ENCODE results near the gene EIF4EBP2.

DNA sequence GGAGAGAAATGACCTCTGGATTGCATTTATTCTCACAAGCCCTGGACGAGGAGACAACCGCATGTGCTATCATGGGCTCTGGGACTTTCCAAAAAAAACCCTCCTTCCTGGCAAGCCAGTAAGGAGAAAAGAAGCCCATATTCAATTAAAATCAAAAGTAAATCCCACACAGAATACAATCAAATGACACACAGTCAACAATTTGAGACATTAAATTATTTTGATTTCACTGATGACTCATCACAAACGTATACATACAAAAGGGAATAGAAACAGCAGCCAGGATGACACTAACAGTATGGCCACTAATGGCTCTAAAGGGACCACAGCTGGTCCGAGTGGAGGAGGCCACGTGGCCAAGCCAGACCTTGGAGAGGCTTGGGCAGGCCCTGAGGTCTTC is 46.4 kb upstream of the EIF4EBP2 start:
- TF ChIP-seq, protein P1, sequence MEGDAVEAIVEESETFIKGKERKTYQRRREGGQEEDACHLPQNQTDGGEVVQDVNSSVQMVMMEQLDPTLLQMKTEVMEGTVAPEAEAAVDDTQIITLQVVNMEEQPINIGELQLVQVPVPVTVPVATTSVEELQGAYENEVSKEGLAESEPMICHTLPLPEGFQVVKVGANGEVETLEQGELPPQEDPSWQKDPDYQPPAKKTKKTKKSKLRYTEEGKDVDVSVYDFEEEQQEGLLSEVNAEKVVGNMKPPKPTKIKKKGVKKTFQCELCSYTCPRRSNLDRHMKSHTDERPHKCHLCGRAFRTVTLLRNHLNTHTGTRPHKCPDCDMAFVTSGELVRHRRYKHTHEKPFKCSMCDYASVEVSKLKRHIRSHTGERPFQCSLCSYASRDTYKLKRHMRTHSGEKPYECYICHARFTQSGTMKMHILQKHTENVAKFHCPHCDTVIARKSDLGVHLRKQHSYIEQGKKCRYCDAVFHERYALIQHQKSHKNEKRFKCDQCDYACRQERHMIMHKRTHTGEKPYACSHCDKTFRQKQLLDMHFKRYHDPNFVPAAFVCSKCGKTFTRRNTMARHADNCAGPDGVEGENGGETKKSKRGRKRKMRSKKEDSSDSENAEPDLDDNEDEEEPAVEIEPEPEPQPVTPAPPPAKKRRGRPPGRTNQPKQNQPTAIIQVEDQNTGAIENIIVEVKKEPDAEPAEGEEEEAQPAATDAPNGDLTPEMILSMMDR (conservative IDR thresholded peaks at IDR 0.05) = no peak
- no peak for TF ChIP-seq ZFX (IDR thresholded peaks at IDR 0.05)
